ENCODE data around the gene RHOB.
"Not testable (repeated sequence)": the region's sequence is repeated elsewhere in the genome, so short reads cannot be mapped to it uniquely, and the experiment has no call there.

Gene RHOB

GRCh38 chr2:20482725-20483124 lies 35.9 kb downstream of the RHOB start:
- Mint-ChIP-seq H3K4me1 (no peaks in the 10 kb centered on the region), H3K27me3 (peaks cover 34% of the 10 kb centered on the region), H3K36me3 (no peaks in the 10 kb centered on the region), H3K4me3 (no peak overlapping the region), H3K9me3 (peaks cover 3% of the 10 kb centered on the region), H3K27ac (no peak overlapping the region)
- no peak for ATAC-seq

- no peaks in the 10 kb centered on the region for H3K36me3 Mint-ChIP-seq
- no peak for ATAC-seq
- peaks cover 35% of the 10 kb centered on the region for H3K27me3 Mint-ChIP-seq
- H3K9me3 Mint-ChIP-seq = peaks cover 3% of the 10 kb centered on the region
- H3K4me1 Mint-ChIP-seq = peaks cover 3% of the 10 kb centered on the region
- H3K27ac Mint-ChIP-seq = no peak overlapping the region
- H3K4me3 Mint-ChIP-seq = no peak overlapping the region
Measured at GRCh38 chr2:20483194-20483895, 36.5 kb downstream of the RHOB start.

- ATAC-seq = no peak
- Mint-ChIP-seq H3K4me3 (no peak overlapping the region), H3K27ac (no peak overlapping the region), H3K9me3 (no peaks in the 10 kb centered on the region), H3K4me1 (peaks cover 9% of the 10 kb centered on the region), H3K36me3 (no peaks in the 10 kb centered on the region), H3K27me3 (peaks cover 30% of the 10 kb centered on the region)
Measured at GRCh38 chr2:20484034-20484617, 37.3 kb downstream of the RHOB start.

GRCh38 chr2:20484810-20485611 lies 38.1 kb downstream of the RHOB start:
- Mint-ChIP-seq H3K4me1 (peaks cover 9% of the 10 kb centered on the region), H3K36me3 (no peaks in the 10 kb centered on the region), H3K27ac (no peak overlapping the region), H3K9me3 (no peaks in the 10 kb centered on the region), H3K27me3 (peaks cover 30% of the 10 kb centered on the region), H3K4me3 (no peak overlapping the region)
- ATAC-seq = no peak

- Mint-ChIP-seq H3K27me3 (peaks cover 38% of the 10 kb centered on the region), H3K27ac (no peak overlapping the region), H3K9me3 (no peaks in the 10 kb centered on the region), H3K4me3 (no peak overlapping the region), H3K4me1 (peaks cover 9% of the 10 kb centered on the region), H3K36me3 (no peaks in the 10 kb centered on the region)
- no peak for ATAC-seq
Measured at GRCh38 chr2:20485612-20486388, 38.9 kb downstream of the RHOB start.

GRCh38 chr2:20486571-20486970 lies 39.7 kb downstream of the RHOB start:
- no peak overlapping the region for H3K4me3 Mint-ChIP-seq
- H3K9me3 Mint-ChIP-seq = no peaks in the 10 kb centered on the region
- H3K36me3 Mint-ChIP-seq = no peaks in the 10 kb centered on the region
- no peak overlapping the region for H3K27ac Mint-ChIP-seq
- H3K27me3 Mint-ChIP-seq = peaks cover 45% of the 10 kb centered on the region
- peaks cover 13% of the 10 kb centered on the region for H3K4me1 Mint-ChIP-seq
- no peak for ATAC-seq

- H3K27me3 Mint-ChIP-seq = peaks cover 49% of the 10 kb centered on the region
- H3K9me3 Mint-ChIP-seq = no peaks in the 10 kb centered on the region
- no peaks in the 10 kb centered on the region for H3K36me3 Mint-ChIP-seq
- ATAC-seq = no peak
- H3K27ac Mint-ChIP-seq = no peak overlapping the region
- no peak overlapping the region for H3K4me3 Mint-ChIP-seq
- H3K4me1 Mint-ChIP-seq = peaks cover 14% of the 10 kb centered on the region
Measured at GRCh38 chr2:20487030-20487391, 40.1 kb downstream of the RHOB start.

- no peak for ATAC-seq
- no peak overlapping the region for H3K4me3 Mint-ChIP-seq
- H3K4me1 Mint-ChIP-seq = peaks cover 14% of the 10 kb centered on the region
- peaks cover 49% of the 10 kb centered on the region for H3K27me3 Mint-ChIP-seq
- no peaks in the 10 kb centered on the region for H3K36me3 Mint-ChIP-seq
- H3K9me3 Mint-ChIP-seq = no peaks in the 10 kb centered on the region
- no peak overlapping the region for H3K27ac Mint-ChIP-seq
Measured at GRCh38 chr2:20487392-20488174, 40.7 kb downstream of the RHOB start.

GRCh38 chr2:20488201-20488641 lies 41.3 kb downstream of the RHOB start:
- peaks cover 49% of the 10 kb centered on the region for H3K27me3 Mint-ChIP-seq
- no peaks in the 10 kb centered on the region for H3K36me3 Mint-ChIP-seq
- no peak overlapping the region for H3K27ac Mint-ChIP-seq
- peaks cover 14% of the 10 kb centered on the region for H3K4me1 Mint-ChIP-seq
- no peaks in the 10 kb centered on the region for H3K9me3 Mint-ChIP-seq
- no peak for ATAC-seq
- no peak overlapping the region for H3K4me3 Mint-ChIP-seq

- H3K27ac Mint-ChIP-seq = no peak overlapping the region
- H3K4me1 Mint-ChIP-seq = peaks cover 14% of the 10 kb centered on the region
- H3K27me3 Mint-ChIP-seq = peaks cover 49% of the 10 kb centered on the region
- H3K9me3 Mint-ChIP-seq = no peaks in the 10 kb centered on the region
- H3K36me3 Mint-ChIP-seq = no peaks in the 10 kb centered on the region
- no peak overlapping the region for H3K4me3 Mint-ChIP-seq
- peak; percentile 42 for ATAC-seq
Measured at GRCh38 chr2:20488782-20489181, 41.9 kb downstream of the RHOB start.

GRCh38 chr2:20490300-20491181 lies 43.7 kb downstream of the RHOB start:
- H3K36me3 Mint-ChIP-seq = no peaks in the 10 kb centered on the region
- no peak overlapping the region for H3K4me3 Mint-ChIP-seq
- no peaks in the 10 kb centered on the region for H3K9me3 Mint-ChIP-seq
- H3K4me1 Mint-ChIP-seq = peaks cover 14% of the 10 kb centered on the region
- ATAC-seq = no peak
- H3K27ac Mint-ChIP-seq = no peak overlapping the region
- peaks cover 33% of the 10 kb centered on the region for H3K27me3 Mint-ChIP-seq

- Mint-ChIP-seq H3K27me3 (peaks cover 30% of the 10 kb centered on the region), H3K4me1 (peaks cover 14% of the 10 kb centered on the region), H3K4me3 (no peak overlapping the region), H3K27ac (no peak overlapping the region), H3K9me3 (no peaks in the 10 kb centered on the region), H3K36me3 (no peaks in the 10 kb centered on the region)
- peak; percentile 45 for ATAC-seq
Measured at GRCh38 chr2:20491739-20492531, 45.1 kb downstream of the RHOB start.

- not testable (repeated sequence) for H3K9me3 Mint-ChIP-seq, H3K27ac Mint-ChIP-seq, H3K4me3 Mint-ChIP-seq, H3K36me3 Mint-ChIP-seq, ATAC-seq
- H3K27me3 Mint-ChIP-seq = peaks cover 35% of the 10 kb centered on the region
- peaks cover 14% of the 10 kb centered on the region for H3K4me1 Mint-ChIP-seq
Measured at GRCh38 chr2:20493095-20493494, 46.2 kb downstream of the RHOB start.

Data from stimulated activated memory B cell treated with anti-CD40 and anti-IgM and Interleukin-4, amounts not matched to agents 10 μg/mL and 1 μg/mL and 100 μg/mL, for 72 hours (primary cell).